NCI-H510A treated with DMSO at 0.1 percent for 48 hours (cell line): ENCODE measurements around the gene U2AF2.

Source experiments
- DNase-seq: peaks from one replicate; lab custom pipeline; 2025; lab: John Stamatoyannopoulos, UW

The U2AF2 gene

GRCh38 chr19:55690769-55691545 is 36.1 kb downstream of the U2AF2 start:
- no peak for DNase-seq

- DNase-seq: no peak
Measured at GRCh38 chr19:55691561-55692481, 37.0 kb downstream of the U2AF2 start.

- DNase-seq: no peak
Measured at GRCh38 chr19:55692681-55693081, 37.8 kb downstream of the U2AF2 start.

- no peak for DNase-seq
Measured at GRCh38 chr19:55693336-55693974, 38.6 kb downstream of the U2AF2 start.

DNA sequence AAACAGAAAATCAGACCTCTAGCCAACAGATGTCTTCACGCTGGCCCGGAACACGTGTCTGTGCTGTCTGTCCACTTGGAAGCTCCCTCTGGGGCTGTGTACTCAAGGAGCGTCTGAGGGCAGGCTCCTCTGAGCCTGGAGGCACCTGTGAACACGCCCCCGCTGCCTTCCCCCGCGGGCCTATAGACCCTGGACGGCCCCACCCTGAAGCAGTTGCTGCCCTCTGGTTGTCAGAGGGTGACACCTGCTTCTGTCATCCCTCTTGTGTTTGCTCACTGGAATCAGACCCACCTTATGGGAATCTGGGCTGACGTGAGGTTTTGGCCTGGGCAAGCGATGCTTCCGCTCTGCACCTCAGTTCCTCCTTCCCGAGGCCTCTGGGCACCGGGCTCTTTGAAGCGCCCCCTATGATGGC is 39.4 kb downstream of the U2AF2 start:
- no peak for DNase-seq

DNA sequence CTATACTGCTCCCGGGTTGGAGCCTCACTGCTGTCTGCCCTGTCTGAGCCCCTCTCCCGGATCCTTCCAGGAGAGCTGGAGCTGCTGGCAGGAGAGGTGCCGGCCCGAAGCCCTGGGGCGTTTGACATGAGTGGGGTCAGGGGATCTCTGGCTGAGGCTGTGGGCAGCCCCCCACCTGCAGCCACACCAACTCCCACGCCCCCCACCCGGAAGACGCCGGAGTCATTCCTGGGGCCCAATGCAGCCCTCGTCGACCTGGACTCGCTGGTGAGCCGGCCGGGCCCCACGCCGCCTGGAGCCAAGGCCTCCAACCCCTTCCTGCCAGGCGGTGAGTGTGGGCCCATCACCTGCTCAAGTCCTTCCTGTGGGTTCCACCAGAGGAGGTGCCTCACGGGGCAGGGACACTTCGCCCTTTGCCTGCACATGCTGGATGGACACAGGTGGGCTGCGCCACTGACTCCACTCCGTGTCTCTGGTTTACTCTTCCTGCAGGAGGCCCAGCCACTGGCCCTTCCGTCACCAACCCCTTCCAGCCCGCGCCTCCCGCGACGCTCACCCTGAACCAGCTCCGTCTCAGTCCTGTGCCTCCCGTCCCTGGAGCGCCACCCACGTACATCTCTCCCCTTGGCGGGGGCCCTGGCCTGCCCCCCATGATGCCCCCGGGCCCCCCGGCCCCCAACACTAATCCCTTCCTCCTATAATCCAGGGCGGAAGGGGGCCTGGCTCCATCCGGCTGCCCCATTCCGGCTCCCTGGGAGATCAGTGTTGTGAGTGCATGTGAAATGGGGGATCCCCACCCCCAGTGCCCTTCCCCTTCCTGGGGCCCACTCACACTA is 40.0 kb downstream of the U2AF2 start:
- no peak for DNase-seq

DNA sequence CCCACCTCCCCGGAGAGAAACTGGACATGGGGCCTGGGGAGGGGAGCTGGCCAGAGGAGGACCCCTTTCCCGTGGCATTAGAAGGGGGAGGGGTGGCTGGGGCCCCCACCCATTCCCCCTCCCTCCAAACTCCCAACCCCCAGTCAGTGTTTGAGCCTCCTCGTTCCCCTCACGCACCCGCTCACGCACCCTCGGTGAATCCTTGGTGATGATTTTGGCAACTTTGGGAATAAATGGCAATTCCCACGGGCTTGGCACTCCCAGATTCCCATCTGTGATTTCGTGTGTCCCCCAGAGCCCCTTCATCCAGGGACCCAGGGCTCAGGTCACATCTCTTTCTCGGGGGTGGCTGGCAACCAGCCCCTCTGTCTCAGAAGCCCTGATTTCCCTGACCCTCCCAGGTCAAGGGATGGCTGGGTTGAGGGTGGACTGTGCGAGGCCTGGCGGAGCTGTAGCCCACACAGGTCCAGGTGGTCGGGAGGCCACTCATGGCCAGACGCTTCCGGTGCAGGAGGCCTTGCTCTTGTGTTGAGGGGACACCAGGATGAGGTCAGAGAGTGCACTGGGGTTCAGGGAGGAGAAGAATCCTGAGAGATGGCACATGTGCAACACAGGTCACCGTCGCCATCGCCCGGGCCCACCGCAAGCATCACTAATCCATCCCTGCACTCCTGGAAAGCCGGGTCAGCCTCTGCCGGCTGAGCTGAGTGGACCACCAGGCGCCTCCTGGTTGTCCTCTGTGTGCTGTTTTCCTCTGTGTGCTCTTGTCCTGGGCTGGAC is 40.9 kb downstream of the U2AF2 start:
- no peak for DNase-seq

DNA sequence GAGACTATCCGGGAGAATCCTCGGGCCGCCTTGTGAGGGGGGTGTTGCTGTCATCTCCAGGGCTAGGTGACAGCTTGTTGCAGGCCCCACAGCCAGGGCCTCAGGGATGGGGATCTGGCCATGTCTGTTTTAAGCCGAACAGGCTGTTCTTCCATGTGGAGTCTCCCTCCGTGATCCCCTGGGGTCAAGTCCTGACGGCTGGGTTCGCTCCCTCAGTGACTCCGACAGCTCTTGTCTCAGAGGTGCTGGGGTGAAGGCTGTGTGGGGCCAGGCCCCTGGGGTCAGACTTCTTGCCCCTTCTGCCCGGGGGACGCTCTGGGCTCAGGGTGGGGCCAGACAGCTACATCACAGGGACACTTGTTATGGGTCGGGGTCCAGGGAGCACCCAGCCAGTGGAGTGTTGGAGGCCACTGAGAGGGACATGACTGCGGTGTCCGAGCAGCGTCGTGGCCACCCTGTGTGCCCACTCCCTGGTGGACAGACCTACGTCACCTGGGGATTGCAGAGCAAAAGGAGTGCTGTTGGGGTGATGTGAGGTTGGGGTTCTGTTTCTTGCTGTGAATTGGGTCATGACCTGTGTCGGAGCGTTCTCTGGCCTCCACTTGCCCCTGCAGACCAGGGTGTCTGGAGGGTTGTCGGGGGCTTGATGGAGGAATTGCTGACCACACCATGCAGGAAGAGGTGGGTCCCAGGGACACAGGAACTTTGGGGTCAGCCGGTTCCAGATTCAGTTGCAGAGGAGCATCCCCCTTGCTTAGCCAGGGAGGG is 41.6 kb downstream of the U2AF2 start:
- DNase-seq: no peak

- no peak for DNase-seq
Measured at GRCh38 chr19:55697069-55697440, 42.2 kb downstream of the U2AF2 start.

DNA sequence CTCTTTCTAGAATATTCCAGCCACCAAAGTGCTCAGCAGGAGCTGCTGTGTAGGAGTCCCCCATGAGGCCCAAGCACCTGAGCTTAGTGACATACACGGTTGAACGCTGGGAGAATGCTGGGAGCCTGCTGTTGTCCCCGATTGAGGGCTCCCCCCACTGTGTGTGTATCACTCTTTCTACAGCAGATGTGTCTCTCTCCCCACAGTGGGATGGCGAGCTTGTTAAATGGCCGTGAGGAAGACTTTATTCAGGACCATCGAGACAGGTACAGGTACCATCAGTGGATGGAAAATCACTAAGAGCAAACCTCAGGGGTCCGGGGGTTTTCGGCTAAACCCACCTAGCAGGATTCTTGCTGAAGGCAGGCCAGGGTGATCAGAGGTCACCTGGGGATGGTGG is 42.9 kb downstream of the U2AF2 start:
- DNase-seq: no peak

DNA sequence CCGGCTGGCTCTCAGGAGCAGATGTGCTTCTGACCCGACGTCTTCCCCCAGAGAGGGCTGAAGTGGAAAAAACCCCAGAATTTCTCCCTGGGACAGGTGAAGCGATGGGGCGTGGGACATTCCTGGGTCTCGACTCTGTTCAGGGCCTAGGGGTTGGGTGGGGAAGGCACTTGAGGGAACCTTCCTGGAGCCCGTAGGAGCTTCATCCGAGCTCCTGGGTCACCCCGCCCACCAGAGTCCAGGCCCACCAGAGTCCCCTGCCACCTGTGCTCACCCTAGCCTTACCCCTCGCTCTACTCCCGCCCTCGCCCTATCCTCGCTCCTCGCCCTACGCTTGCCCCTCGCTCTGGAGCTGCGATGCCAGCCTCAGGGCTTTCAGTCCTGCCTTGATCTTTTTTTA is 43.4 kb downstream of the U2AF2 start:
- no peak for DNase-seq

- DNase-seq: no peak
Measured at GRCh38 chr19:55699221-55699620, 44.4 kb downstream of the U2AF2 start.

DNA sequence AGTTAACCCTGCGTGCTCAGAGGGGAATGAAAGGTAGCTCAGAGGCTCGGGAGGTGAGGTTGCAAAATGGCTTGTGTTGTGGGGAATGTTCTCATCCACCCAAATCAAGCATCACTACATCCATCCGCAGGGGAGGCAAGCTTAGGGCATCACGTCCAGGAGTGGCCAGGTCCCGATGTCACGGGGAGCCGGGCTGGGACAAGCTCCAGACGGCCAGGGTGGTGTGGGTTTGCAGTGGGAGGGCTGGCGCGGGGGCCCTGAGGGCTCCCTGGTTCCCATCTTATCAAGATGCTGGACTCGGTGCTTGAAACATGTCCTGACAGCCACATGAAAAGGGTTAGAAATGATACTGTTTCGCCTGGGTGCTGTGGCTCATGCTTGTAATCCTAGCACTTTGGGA is 46.0 kb downstream of the U2AF2 start:
- DNase-seq: no peak

DNA sequence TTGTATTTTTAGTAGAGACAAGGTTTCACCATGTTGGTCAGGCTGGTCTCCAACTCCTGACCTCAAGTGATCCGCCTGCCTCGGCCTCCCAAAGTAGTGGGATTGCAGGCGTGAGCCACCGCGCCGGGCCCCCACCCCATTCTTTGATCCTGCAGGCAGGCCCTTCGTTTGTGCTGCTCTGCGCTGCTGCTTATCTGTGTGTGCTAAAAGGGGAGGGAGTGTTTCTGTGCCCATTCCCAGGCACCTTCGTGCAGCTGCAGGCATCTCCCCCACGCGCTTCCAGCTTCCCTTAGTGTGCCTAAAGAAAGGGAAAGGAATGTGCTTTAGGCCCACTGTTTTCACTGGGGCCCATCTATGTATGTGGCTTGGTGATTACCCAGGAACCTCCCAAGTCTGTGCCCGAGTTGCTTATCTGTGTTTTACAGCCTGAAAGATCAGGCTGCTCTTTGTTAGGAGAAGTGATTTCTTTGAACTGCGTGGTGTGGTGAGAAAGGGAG is 47.3 kb downstream of the U2AF2 start:
- no peak for DNase-seq

- no peak for DNase-seq
Measured at GRCh38 chr19:55703790-55704215, 49.0 kb downstream of the U2AF2 start.

DNA sequence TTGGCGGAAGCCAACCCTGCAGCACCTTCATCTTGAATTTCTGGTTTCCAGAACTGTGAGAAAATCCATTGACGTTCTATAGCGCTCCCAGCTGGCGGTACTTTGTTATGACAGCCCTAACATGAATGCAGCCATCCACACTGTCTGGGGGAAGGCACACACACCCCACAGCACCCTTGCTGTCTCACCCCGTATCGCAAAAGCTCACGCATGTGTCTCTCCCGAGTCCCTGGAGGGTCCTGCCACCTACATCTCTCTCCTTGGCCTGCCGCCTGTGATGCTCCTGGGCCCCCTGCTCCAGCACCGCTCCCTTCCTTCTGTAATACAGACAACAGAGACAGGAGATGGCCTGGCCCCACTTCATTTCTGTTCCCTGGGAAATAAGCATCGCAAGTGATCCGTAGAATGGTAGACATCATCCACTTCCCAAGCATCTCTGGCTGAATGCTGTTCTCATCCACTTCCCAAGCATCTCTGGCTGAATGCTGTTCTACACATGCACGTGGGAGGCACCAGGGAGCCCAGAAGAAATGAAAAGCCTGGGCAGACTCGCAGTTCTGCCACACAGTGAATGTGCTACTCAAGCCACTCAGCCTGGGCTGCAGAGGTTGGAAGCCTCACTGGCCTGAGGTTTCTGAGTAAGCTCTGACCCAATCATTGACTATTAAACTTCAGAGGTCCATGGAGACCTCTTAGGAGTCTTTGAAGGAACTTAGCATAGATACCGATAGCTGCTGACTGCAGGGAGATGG is 49.8 kb downstream of the U2AF2 start:
- DNase-seq: no peak

- no peak for DNase-seq
Measured at GRCh38 chr19:55705972-55706371, 51.1 kb downstream of the U2AF2 start.

DNA sequence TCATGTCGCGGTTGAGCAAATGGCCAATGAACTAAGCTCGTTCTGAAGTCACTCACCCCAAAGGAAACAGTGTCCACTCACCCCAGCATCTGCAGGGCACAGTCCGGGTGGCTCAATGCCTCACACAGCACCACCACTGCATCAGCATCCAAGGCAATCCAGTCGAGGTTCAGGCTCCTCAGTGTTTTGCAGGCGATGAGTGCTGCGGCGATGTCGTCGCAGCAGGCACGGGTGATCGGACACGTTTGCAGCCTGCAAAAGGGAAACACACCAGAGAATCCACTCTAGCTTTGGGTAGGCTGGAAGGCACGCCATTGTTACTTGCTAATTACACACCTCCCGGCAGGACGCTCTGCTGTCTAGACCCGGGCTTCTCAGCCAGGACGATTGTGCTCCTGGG is 56.9 kb downstream of the U2AF2 start:
- no peak for DNase-seq
